ENCODE results near the gene RNF187.

Gene RNF187

DNA sequence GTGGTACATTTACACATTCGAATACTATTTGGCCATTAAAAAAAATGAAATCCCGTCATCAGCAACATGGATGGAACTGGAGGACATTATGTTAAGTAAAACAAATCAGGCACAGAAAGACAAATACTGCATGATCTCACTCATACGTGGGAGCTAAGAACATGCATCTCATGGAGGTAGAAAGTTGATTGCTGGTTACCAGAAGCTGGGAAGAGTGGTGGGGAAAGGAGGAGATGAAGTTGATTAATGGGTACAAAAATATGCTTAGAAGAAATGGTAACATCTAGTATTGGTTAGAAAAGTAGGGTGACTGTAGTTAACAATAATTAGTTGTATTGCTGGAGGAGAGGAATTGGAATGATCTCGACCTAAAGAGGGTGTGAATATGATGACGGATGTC lies 24.6 kb upstream of the RNF187 start (continued):
- TF ChIP-seq GLIS3 (CRISPR knock-in tag; IDR thresholded peaks at IDR 0.05), result no peak

DNA sequence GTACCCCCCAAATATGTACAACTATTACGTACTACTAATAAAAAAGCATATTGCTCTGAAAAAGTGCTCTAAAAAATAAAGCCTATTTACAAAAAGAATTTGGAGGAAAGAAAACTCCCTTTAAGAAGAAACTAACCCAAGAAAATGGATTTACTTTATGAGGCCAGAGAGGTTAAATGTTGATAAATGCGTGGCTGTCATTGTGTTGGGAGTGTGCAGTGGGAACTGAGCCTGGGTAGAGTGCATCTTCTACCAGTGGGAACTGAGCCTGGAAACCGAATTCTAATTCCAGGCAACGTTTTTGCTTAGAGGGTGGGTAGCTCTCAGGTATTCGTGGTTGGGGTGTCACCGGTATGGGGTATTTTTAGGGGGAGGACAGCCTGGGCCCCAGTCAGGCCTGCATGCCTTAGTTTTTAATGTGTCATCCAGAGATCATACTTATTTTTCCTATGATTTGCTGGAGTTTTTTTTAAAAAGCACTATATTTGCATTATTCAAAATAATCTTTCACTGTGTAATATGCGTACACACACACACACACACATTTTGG lies 24.1 kb upstream of the RNF187 start:
- no peak for TF ChIP-seq ESRRG (CRISPR knock-in tag; IDR thresholded peaks at IDR 0.05)
- TF ChIP-seq TCF4 (CRISPR knock-in tag; IDR thresholded peaks at IDR 0.05; ENCODE audit: borderline replicate concordance), result no peak
- ATAC-seq, result no peak

DNA sequence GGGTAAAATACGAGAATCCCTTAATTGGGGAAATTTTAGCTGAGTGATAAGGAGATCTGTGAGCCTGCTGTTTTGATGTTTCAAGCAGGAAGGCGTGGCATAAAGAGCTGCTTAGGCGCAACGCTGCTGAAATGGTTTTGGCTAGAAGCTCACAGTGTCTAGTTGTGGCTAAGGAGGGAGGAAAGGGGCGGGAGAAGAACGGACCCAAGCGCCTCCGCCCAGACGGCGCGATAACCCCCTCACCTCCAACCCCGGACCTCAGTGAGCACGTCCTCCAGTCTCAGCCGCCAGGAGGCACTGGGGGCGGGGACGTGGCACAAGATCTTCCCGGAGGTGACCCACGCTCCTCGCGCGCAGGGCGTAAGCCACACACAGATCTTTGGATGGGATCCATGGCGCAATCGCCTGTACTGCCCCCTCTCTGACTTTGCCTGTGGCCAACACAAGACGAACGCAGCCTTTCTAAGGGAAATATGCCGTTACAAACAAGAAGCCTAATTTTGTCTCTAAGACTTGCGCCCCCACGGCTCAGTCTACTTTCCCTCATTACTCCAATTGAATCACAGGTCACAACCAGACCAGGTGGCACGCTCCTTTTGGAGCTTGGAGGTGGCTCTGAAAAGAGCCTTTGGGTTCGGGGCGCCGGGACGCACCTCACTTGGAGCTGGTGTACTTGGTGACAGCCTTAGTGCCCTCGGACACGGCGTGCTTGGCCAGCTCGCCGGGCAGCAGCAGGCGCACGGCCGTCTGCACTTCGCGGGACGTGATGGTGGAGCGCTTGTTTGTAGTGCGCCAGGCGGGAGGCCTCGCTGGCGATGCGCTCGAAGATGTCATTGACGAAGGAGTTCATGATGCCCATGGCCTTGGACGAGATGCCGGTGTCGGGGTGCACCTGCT lies 23.4 kb upstream of the RNF187 start:
- TF ChIP-seq RARB (CRISPR knock-in tag; IDR thresholded peaks at IDR 0.05) (no peak), ZNF70 (CRISPR knock-in tag; IDR thresholded peaks at IDR 0.05) (peak; percentile 72; the same call in 1 of the 2 replicates), BACH2 (CRISPR knock-in tag; IDR thresholded peaks at IDR 0.05; ENCODE audit: borderline replicate concordance) (no peak)

DNA sequence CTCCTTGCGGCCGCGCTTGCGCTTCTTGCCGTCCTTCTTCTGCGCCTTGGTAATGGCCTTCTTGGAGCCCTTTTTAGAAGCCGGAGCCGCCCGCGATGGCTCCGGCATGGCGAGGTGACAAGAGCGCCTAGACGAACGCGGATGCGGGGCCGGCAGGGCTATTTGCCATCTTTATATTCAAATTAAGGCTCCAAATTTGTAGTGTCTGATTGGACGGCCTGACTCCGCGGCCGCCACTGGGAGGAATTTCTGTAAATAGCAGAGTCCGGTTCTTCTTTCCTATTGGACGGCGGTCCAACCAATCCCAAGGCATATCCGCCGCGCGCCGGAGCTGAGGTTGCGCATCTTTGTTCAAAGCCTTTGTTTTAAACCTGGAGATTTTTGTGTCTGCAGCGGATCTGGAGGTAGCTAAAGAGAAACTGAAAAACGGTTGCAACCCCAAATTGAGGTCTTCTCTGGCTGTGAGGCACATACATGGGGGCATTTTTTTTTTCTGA lies 22.6 kb upstream of the RNF187 start:
- TF ChIP-seq, protein P1, sequence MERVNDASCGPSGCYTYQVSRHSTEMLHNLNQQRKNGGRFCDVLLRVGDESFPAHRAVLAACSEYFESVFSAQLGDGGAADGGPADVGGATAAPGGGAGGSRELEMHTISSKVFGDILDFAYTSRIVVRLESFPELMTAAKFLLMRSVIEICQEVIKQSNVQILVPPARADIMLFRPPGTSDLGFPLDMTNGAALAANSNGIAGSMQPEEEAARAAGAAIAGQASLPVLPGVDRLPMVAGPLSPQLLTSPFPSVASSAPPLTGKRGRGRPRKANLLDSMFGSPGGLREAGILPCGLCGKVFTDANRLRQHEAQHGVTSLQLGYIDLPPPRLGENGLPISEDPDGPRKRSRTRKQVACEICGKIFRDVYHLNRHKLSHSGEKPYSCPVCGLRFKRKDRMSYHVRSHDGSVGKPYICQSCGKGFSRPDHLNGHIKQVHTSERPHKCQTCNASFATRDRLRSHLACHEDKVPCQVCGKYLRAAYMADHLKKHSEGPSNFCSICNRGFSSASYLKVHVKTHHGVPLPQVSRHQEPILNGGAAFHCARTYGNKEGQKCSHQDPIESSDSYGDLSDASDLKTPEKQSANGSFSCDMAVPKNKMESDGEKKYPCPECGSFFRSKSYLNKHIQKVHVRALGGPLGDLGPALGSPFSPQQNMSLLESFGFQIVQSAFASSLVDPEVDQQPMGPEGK (CRISPR knock-in tag; IDR thresholded peaks at IDR 0.05; ENCODE audit: borderline replicate concordance), result no peak
- TF ChIP-seq, protein P2, sequence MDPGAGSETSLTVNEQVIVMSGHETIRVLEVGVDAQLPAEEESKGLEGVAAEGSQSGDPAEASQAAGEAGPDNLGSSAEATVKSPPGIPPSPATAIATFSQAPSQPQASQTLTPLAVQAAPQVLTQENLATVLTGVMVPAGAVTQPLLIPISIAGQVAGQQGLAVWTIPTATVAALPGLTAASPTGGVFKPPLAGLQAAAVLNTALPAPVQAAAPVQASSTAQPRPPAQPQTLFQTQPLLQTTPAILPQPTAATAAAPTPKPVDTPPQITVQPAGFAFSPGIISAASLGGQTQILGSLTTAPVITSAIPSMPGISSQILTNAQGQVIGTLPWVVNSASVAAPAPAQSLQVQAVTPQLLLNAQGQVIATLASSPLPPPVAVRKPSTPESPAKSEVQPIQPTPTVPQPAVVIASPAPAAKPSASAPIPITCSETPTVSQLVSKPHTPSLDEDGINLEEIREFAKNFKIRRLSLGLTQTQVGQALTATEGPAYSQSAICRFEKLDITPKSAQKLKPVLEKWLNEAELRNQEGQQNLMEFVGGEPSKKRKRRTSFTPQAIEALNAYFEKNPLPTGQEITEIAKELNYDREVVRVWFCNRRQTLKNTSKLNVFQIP (CRISPR knock-in tag; IDR thresholded peaks at IDR 0.05; ENCODE audit: borderline replicate concordance, low read depth), result no peak
- ATAC-seq, result peak; percentile 98

More for the DNA sequence above, 23.4 kb upstream of the RNF187 start:
- ATAC-seq, result peak; percentile 48

DNA sequence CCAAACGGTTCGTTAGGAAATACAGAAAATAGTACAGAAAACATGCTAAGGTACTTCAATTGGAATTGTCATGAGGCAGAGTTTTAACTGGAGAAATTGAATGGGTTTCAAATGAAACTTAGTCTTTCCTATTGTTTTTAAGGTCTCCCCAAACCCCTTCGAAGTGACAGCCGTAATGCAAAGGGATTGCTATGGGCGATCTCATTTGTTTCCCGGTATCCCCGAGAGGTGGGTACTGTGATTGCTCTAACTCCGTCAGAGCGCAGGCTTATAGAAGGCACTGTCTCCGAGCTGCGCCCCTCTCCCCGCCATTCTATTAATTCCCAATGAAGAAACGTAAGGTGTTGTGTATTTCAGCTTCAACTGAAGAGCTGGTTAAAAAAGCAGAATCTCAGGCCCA lies 22.0 kb upstream of the RNF187 start:
- ATAC-seq, result no peak
- TF ChIP-seq ZFP30 (CRISPR knock-in tag; IDR thresholded peaks at IDR 0.05) (no peak), ARNTL (CRISPR knock-in tag; IDR thresholded peaks at IDR 0.05; ENCODE audit: borderline replicate concordance, low read depth) (no peak), RARB (CRISPR knock-in tag; IDR thresholded peaks at IDR 0.05) (no peak), TOX (CRISPR knock-in tag; IDR thresholded peaks at IDR 0.05; ENCODE audit: borderline replicate concordance) (no peak)
- TF ChIP-seq, protein P3, sequence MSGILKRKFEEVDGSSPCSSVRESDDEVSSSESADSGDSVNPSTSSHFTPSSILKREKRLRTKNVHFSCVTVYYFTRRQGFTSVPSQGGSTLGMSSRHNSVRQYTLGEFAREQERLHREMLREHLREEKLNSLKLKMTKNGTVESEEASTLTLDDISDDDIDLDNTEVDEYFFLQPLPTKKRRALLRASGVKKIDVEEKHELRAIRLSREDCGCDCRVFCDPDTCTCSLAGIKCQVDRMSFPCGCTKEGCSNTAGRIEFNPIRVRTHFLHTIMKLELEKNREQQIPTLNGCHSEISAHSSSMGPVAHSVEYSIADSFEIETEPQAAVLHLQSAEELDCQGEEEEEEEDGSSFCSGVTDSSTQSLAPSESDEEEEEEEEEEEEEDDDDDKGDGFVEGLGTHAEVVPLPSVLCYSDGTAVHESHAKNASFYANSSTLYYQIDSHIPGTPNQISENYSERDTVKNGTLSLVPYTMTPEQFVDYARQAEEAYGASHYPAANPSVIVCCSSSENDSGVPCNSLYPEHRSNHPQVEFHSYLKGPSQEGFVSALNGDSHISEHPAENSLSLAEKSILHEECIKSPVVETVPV (CRISPR knock-in tag; IDR thresholded peaks at IDR 0.05), result no peak
- TF ChIP-seq, protein P4, sequence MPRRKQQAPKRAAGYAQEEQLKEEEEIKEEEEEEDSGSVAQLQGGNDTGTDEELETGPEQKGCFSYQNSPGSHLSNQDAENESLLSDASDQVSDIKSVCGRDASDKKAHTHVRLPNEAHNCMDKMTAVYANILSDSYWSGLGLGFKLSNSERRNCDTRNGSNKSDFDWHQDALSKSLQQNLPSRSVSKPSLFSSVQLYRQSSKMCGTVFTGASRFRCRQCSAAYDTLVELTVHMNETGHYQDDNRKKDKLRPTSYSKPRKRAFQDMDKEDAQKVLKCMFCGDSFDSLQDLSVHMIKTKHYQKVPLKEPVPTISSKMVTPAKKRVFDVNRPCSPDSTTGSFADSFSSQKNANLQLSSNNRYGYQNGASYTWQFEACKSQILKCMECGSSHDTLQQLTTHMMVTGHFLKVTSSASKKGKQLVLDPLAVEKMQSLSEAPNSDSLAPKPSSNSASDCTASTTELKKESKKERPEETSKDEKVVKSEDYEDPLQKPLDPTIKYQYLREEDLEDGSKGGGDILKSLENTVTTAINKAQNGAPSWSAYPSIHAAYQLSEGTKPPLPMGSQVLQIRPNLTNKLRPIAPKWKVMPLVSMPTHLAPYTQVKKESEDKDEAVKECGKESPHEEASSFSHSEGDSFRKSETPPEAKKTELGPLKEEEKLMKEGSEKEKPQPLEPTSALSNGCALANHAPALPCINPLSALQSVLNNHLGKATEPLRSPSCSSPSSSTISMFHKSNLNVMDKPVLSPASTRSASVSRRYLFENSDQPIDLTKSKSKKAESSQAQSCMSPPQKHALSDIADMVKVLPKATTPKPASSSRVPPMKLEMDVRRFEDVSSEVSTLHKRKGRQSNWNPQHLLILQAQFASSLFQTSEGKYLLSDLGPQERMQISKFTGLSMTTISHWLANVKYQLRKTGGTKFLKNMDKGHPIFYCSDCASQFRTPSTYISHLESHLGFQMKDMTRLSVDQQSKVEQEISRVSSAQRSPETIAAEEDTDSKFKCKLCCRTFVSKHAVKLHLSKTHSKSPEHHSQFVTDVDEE (CRISPR knock-in tag; IDR thresholded peaks at IDR 0.05), result no peak
- TF ChIP-seq, protein P1 (CRISPR knock-in tag; IDR thresholded peaks at IDR 0.05; ENCODE audit: borderline replicate concordance), result no peak

Measured in SK-N-SH treated with all-trans-retinoic acid at 6 μM for 48 hours (cell line).